NCI-H2227 treated with DMSO at 0.1 percent for 48 hours (cell line): ENCODE data around the gene RCSD1.
"Not testable (repeated sequence)": the region's sequence is repeated elsewhere in the genome, so short reads cannot be mapped to it uniquely, and the experiment has no call there.

Source experiments
- DNase-seq: peaks from one replicate; lab custom pipeline; 2025; lab: John Stamatoyannopoulos, UW

RCSD1 gene, protein sequence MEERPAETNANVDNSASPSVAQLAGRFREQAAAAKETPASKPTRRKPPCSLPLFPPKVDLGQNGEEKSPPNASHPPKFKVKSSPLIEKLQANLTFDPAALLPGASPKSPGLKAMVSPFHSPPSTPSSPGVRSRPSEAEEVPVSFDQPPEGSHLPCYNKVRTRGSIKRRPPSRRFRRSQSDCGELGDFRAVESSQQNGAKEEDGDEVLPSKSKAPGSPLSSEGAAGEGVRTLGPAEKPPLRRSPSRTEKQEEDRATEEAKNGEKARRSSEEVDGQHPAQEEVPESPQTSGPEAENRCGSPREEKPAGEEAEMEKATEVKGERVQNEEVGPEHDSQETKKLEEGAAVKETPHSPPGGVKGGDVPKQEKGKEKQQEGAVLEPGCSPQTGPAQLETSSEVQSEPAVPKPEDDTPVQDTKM

DNA sequence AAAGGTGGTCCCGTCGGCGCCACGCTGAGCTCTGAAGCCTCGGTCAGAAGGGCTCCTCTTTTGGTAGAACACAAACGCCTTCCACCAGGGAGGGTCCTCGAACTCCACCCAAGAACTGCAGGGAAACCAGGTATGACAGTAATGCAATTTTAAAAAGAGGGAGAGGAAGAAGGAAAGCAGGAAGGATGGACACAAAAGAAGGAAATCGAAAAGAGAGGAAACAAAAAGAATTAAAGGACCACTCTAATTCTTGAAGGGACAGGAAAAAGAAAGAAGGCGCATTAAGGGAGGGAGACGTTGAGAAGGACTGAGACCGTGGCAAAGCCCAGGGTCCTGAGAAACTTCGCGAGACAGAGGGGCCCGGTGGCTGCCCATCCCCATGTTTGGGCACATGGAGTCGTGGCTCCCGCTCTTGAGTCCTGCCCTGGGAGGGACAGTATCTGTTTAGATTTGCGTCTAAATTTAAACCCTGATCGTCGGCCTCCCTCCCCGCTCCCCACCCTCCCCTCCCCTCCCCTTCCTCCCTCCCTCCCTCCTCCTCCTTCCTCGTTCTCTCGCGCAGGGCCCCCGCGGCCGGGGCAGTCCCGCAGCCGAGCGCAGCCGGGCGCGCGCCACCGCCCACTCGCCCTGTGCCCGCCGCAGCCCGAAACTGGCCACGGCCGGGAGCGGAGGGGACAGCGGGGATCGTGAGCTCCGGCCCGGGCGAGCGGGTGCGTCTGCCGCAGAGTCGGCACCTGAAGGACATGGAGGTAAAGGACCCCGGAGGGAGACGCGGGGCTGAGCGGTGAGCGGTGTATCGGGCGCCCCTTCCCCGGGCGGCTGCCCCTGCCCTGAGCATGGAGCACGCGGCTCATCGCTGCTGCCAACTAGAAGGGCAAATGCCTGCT lies at the start of gene RCSD1:
Gene RCSD1 (plus strand): TSS at position 552 of the 887 bp plus-strand sequence. CDS start 192 bp downstream, at position 744.
- no peak for DNase-seq

DNA sequence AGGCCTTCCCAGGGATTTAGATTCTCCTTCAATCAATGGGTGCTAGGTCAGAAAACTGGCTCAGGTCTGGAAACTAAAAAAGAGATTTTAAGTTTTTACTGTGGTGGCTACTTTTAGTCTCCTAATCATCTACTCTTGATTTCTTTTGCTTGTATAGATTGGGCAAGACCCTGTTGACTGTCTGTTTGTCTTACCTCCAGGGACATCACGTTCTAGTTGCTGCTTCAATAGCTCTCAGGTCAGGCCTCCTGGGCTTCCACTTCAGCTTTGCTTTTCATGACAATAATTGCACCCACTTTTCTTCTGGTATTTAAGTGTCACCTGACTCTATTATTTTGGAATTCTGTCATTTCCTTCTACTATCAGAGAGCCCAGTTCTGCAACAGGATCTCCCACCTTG lies 48.0 kb upstream of the RCSD1 start:
- no peak for DNase-seq

DNA sequence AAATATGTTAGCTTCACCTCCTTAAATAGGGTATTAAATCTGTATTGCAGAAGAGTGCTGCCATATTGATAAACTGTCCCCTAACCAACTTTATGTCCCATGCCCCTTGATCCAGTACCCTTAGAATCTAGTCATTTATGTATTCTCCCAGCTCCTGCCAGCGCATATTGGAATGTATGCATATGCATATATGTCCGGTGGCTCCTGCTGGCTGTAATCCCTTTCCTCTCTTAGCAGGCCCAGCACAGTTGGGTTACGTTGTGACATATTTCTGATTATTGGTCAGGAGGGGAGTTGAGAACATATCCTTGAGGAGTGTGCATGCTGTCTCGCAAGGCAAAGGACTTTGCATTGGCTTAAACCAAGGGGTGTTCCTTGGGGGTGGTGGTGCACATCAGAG lies 47.3 kb upstream of the RCSD1 start:
- no peak for DNase-seq

DNA sequence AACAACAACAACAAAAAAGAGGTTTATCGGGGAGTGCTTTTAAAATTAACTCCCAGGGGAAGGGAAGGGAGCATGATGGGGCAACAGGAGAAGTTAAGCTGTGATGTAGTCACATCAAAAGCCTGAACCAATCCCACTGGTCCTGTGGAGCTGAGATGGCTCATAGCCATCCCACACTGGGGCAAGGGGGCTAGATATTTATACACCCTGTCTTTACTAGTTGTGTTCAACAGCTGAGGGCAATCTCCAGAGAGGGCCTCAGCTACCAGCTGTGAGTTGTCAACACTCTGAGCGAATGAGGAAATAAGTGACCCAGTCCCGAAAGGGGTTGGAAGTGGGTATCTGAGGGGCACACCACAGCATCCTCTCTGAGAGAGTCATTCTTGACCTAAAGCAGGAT lies 45.5 kb upstream of the RCSD1 start:
- DNase-seq: no peak

DNA sequence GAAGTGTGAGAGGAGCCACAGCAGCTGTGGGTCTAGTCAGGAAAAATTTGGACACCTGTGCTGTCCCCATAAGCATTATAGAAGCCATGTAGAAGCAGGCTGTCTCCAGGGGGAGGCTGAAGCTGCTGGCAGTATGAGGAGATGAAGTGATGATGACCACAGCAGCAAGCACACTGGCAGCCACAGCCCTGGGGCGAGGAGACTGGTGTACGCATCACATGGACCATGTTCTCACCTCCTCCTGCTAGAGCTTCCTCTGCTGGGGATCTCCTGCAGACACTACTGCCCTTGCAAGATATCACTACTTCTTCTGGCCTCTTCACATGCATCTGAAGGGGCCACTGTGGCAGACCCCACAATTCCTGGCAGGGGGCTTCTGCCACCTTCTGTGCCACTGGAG lies 42.7 kb upstream of the RCSD1 start:
- DNase-seq: no peak

DNA sequence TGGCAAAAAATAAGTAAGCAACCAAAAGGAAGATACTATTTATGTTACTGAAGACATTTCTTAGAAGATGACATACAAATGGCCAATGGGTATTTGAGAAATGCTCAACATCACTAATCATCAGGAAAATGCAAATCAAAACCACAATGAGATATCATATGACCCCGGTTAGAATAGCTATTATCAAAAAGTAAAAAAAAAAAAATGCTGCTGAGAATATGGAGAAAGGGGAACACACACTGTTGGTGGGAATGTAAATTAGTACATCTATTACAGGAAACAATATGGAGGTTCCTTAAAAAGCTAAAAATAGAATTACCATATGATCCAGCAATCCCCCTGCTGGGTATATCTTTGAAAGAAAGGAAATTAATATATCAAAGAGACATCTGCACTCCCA lies 42.2 kb upstream of the RCSD1 start:
- no peak for DNase-seq

DNA sequence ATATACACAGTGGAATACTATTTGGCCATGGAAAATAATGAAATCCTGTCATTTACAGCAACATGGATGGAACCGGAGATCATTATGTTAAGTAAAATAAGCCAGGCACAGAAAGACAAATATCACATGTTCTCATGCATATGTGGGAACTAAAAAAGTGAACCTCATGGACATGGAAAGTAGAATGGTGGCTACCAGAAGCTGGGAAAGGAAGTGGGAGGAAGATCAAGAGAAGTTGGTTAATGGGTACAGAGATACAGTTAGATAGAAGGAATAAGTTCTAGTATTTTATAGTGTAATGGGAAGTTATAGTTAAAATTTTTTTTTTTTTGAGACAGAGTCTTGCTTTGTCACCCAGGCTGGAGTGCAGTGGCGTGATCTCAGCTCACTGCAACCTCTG lies 41.7 kb upstream of the RCSD1 start:
- DNase-seq: no peak

DNA sequence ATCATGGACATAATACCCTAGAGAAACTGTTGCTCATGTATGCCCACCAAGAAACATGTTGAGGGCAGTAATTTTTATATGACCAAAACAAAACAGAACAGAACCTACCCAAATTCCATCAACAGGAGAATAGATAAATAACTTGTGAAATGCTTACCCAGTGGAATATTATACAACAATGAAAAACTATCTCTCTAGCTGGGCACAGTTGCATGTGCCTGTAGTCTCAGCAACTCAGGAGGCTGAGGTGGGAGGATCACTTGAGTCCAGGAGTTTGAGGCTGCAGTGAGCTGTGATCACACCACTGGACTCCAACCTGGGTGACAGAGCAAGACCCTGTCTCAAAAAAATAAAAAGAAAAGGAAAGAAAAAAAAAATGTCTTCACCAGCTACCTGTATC lies 37.6 kb upstream of the RCSD1 start:
- DNase-seq: no peak

DNA sequence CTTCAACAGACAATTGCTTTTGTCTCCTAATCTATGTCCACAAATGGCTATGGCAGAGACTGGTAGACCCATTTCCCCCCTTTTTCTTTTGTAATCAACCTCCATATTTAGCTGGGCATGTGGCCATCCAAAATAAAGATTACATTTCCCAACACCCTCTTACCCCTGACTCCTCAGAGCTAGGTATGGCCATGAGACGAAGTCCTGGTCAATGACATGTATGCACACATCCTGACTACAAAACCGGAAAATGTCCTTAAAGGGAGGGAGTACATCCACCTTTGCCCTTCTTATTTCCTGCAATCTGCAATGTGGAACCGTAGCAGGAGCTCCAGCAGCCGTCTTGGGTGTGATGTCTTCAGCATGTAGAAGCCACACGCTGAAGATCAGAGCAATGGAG lies 36.2 kb upstream of the RCSD1 start:
- DNase-seq: no peak

DNA sequence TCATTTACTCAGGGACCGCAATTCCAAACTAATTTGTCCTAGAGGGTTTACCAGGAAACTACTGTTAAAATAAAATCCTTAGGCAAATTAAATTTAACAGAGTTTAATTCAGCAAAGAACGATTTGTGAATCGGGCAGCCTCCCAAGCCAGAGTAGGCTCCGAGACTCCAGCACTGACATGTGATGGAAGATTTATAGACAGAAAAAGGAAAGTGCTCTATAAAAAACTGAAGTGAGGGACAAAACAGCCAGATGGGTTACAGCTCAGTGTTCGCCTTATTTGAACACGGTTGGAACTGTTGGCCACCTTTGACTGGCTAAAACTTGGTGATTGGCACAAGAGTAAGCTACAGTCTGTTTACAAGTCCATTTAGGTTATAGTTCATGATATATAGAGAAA lies 35.2 kb upstream of the RCSD1 start:
- DNase-seq: no peak

DNA sequence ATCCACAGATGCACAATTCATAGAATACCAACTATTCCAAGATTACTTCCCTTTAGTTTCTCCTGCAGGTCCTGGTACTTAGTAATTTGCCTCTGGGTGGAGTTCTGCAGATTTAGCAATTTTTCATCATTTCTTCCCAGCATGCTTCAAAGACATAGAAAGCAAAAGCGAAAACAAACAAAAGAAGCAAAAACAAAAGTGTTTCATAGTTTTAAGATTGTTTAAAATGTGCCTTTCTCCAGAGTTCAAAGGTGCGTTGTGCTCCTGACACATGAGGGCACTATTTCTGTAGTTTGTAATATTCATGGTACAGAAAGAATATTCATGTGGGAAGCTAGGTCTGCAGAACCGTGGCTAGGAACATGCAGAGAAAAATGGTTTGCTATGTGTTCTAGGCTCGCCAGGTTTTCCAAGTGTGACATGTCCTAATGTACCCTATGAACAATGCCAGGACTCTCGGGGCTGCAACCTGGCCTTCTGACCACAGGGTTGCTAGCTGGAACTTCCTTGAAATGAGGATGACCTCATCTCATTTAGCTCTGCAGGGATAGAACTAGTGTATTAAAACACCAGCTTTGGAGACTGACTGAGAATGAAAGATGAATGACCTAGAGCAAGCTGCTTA lies 30.0 kb upstream of the RCSD1 start:
- no peak for DNase-seq

DNA sequence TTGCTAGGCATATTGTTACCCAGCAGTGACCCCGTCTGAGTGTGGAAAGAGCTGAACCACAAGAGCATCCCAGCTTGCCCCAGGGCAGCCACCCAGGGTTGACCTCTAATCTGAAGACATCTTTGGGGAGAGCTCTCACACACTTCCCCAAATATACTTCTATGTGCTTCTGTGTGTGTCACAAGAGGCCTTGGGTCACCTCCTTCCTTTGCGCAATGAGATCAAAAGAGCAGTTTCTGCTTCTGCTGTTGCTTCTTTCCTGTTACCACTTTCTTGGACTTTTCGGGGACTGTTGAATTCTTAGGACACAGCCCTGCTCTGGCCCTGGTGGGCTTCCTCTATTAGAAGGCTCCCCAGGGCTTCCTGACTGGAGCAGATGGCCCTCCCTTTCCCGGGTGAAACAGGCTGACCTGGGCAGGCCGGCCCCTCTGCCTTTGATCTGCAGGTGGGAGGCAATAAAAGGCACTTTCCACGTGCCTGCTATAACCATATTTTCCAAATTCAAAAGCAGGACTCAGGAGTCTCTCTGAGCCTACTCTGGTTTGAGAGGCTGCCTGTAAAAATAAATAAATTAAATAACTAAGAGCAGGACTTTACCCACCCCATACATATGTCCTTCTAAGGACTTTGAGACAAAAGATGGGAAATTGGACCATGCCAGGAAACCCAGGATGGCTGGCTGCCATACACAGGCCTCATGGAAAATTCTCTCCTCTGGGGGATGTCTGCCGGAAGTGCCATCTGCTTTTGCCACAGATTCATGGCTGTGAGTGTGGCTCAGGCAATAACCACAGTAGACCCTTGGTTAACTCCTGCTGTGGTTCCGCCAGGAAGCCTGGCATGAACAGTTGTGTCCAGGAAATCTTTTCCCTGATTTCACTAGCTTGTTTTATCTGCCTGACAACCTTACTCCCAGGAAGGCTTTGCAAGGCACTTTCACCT lies 28.3 kb upstream of the RCSD1 start:
- no peak for DNase-seq

DNA sequence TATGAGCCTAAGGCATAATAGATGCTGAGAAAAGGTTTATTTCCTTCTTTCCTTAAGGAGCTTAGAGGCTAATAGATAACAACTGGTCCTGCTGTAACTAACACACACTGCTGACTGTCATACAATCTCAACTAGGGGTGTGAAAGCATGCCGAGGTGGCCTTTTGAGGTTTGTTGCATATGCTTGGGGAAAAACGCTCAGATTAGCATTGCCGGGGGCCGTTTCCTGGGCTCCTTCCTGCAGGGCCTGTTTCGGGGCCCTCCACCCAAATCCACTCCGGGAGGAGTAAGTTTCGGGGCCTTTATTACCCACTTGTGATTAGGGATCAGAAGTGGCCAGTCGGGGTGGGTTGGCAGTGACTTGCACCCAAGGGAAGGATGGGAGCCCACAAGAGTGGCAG lies 27.2 kb upstream of the RCSD1 start:
- no peak for DNase-seq

DNA sequence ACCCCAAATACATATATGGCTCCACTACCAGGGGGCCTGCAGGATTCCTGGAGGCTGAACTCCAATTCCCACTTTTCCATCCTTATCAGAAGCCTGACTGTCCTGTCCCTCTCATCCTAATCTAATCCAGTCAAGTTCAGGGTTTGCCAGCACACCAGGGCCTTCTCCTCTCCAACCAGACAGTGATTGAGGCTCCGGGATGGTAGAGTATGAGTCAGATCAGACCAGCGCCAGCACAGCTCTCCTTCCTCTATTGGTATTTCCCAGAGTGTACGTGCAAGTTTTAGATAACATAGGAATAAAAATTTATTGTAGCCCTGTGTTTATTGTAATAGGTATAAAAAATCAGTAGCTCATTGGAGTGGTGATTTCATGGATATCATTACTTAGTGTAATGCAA lies 24.5 kb upstream of the RCSD1 start:
- no peak for DNase-seq

DNA sequence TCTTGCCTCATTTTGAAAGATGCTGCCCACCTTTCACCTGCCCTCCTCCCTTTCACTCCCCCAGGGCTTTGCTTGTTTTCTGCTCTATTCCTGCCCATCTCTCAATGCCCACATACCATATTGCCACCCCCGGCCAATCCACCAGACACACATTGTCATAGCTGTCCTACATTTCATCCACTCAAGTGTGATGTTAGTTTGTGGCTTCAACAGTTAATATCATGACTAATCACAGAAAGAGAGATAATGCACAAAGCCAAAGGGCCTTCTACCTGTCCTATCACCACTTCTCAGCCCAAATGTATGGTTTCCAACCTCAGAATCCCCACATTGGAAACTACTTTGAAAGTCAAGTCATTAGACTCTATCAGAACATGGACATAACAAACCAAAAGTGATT lies 18.0 kb upstream of the RCSD1 start:
- no peak for DNase-seq

DNA sequence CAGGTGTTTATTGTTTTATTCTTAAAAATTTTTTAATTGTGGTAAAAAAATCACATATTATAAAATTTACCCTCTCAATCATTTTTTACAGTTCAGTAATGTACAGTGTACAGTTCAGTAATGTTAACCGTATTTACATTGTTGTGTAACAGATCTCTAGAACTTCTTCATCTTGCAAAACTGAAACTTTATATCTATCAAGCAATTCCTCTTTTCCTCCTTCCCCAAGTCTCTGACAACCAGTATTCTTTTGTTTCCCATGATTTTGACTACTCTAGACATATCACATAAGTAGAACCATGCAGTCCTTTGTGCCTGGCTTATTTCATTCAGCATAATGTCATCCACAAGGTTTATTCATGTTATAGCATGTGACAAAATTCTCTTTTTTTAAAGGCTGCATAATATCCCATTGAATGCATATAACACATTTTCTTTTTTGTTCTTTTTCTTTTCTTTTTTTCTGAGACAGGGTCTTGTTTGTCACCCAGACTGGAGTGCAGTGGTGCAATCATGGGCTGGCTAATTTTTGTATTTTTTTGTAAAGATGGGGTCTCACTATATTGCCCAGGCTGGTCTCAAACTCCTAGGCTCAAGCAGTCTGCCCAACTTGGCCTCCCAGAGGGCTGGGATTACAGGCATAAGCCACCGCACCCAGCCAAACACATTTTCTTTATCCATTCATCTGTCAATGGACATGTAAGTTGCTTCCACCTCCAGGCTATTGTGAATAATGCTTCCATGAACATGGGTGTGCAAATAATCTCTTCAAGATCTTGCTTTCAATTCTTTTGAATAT lies 17.2 kb upstream of the RCSD1 start:
- no peak for DNase-seq

DNA sequence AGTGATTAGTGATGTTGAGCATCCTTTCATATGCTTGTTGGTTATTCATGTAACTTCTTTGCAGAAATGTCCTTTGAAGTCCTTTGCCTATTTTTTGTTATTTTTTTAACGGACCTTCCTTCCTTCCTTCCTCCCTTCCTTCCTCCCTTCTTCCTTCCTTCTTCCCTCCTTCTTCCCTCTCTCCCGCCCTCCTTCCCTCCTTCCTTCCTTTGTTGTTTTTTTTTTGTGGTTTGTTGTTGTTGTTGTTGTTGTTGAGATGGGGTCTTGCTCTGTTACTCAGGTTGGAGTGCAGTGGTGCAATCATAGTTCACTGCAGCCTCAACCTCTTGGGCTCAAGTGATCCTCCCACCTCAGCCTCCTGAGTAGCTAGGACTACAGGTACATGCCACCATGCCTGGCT lies 16.0 kb upstream of the RCSD1 start:
- not testable (repeated sequence) for DNase-seq

DNA sequence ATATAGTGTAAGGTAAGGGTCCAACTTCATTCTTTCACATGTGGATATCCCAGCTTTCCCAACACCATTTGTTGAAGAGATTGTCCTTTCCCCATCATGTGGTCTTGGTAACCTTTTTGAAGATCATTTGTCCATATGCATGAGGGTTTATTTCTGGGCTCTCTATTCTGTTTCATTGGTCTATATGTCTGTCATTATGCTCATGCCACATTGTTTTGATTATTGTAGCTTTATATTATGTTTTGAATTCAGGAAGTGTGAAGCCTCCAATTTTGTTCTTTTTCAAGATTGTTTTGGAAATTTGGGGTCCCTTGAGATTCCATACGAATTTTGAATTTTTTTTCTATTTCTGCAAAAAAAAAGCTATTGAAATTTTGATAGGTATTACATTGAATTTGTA lies 15.2 kb upstream of the RCSD1 start:
- DNase-seq: no peak

DNA sequence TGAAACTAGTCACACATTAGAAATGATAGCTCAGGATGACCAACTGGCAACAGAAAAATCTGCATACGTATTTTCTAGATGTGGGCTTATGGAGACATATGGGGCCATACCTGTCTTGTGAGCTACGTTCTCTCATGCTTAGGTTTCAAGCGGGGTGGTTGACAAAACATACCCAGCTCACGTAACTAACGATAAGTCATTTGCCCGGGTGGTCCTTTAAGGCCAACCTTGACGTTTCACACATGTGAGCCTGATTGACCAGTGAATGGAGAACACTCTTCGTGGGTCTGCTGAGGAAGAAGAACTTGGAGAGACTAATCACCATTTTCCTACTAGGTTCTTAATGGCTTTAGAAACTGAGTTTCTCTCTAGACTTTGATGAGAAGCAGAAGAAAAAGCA lies 13.5 kb upstream of the RCSD1 start:
- no peak for DNase-seq

DNA sequence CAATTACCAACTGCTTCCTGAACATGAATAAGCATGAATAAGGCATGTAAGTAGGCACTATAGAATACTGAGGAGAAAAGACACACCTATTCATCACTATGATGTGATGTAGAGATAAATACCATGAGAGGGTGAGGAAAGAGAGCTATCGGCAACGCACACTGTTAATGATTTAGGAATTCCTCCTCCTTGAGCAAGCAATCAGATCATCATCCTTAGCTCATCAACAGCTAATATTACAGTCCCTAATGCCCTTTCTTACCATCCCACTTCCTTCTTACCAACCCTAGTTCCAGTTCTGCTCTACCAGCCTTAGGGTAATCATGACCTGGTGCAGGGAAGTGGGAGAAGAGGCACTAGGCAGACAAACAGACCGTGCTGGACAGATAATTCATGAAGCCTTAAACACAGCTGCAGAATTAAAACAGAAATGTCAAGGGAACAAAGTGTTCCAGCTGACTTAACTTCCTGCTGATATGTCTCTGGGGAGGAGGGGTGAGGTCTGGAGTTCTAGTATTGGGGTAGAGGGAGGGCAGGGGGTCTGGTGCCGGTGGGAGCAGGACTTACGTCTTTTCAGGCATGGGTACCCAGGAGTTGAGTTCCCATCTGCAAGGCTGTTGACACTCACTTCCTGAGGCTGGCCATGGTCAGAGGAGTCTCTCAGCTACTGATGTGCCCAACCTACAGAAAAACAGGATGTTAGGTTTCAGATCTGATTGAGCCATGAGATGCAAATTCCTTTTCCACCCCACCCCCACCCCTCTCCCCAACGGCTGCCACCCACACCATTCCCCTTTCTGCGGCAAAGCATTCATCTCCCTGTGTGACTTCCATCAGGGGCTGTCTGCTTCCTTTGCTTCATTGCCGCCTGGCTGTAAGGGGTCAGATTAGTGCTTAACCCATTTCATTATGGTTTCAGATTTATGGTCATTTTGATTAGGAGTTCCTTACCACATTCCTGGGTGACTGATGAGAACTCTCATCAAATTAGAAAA lies 12.6 kb upstream of the RCSD1 start:
- DNase-seq: no peak
